Nephron (organoid): ENCODE measurements around the gene KRTAP19-2.
"Not testable (repeated sequence)": the region's sequence is repeated elsewhere in the genome, so short reads cannot be mapped to it uniquely, and the experiment has no call there.

Experiments used
- H3K27ac Mint-ChIP-seq, 3 experiments: 2 replicates each; pipeline ENCODE4 v1.8.0; 2020; ENCODE audit warnings: mixed read lengths in 3 of 3, mild to moderate bottlenecking in 2 of 3, moderate library complexity in 1 of 3
- H3K27me3 Mint-ChIP-seq: 2 replicates; pipeline ENCODE4 v1.8.0; 2021; ENCODE audit warnings: low read depth, mild to moderate bottlenecking, moderate library complexity, mixed read lengths
- H3K36me3 Mint-ChIP-seq: 2 replicates; pipeline ENCODE4 v1.8.0; 2020; ENCODE audit warnings: low read depth, mixed read lengths
- H3K4me1 Mint-ChIP-seq: 2 replicates; pipeline ENCODE4 v1.8.0; 2020; ENCODE audit warnings: mixed read lengths
- H3K4me3 Mint-ChIP-seq, 3 experiments: 2 replicates each; pipeline ENCODE4 v1.8.0; 2020; ENCODE audit warnings: mild to moderate bottlenecking in 3 of 3, mixed read lengths in 3 of 3, moderate library complexity in 2 of 3
- H3K9me3 Mint-ChIP-seq: 2 replicates; pipeline ENCODE4 v1.8.0; 2020; ENCODE audit warnings: mixed read lengths
- CTCF ChIP-seq, 3 experiments: fragments of 200-600 bp; sonication (generic); IDR thresholded peaks; one replicate each; pipeline ENCODE4 v1.5.0; 2021; ENCODE audit warnings: antibody characterized with exemption in 3 of 3; ENCODE audit not compliant: unreplicated experiment in 3 of 3

Gene KRTAP19-2, protein sequence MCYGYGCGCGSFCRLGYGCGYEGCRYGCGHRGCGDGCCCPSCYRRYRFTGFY

GRCh38 chr21:30487336-30487735 is at the start of gene KRTAP19-2:
TSS of gene KRTAP19-2 (minus strand) at chr21:30487436. CDS start at chr21:30487348, 88 bp downstream.
- Mint-ChIP-seq H3K27me3 (no peaks in the 10 kb centered on the region), H3K4me3 (no peak within 1 kb of the TSS), H3K9me3 (peaks cover 18% of the 10 kb centered on the region), H3K4me1 (no peaks in the 10 kb centered on the region), H3K36me3 (peaks cover 5% of the 10 kb centered on the region), H3K27ac (no peak within 1 kb of the TSS)
- TF ChIP-seq CTCF (IDR thresholded peaks at IDR 0.05; ENCODE audit: unreplicated experiment in 3 of 3): no peak

GRCh38 chr21:30518876-30519275 is 31.6 kb upstream of the KRTAP19-2 start:
- no peaks in the 10 kb centered on the region for H3K9me3 Mint-ChIP-seq
- H3K36me3 Mint-ChIP-seq: no peaks in the 10 kb centered on the region
- no peaks in the 10 kb centered on the region for H3K27me3 Mint-ChIP-seq
- no peaks in the 10 kb centered on the region for H3K4me1 Mint-ChIP-seq
- TF ChIP-seq CTCF (IDR thresholded peaks at IDR 0.05; ENCODE audit: unreplicated experiment in 3 of 3): no peak
- H3K27ac Mint-ChIP-seq: no peak overlapping the region
- H3K4me3 Mint-ChIP-seq: no peak overlapping the region

DNA sequence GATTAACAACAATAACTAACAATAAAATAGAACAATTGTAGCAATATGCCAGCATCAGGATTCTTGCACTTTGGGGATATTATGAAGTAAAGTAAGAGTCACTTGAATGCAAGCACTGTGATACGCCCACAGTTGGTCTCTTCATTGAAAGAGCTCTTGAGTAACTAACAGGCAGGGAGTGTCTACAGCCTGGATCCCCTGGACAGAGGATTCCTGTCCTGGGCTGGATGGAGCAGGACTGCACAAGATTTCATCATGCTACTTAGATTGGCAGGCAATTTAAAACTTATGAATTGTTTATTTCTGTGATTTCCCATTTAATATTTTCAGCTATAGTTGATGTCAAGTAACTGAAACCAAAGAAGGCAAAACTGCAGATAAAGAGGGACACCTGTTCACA is 28.4 kb upstream of the KRTAP19-2 start:
- no peak overlapping the region for H3K4me3 Mint-ChIP-seq
- H3K36me3 Mint-ChIP-seq: no peaks in the 10 kb centered on the region
- no peaks in the 10 kb centered on the region for H3K27me3 Mint-ChIP-seq
- no peak for TF ChIP-seq CTCF (IDR thresholded peaks at IDR 0.05; ENCODE audit: unreplicated experiment in 3 of 3)
- no peak overlapping the region for H3K27ac Mint-ChIP-seq
- H3K4me1 Mint-ChIP-seq: no peaks in the 10 kb centered on the region
- H3K9me3 Mint-ChIP-seq: no peaks in the 10 kb centered on the region

GRCh38 chr21:30505621-30506205 is 18.5 kb upstream of the KRTAP19-2 start:
- H3K27me3 Mint-ChIP-seq, H3K4me1 Mint-ChIP-seq, H3K4me3 Mint-ChIP-seq, H3K36me3 Mint-ChIP-seq, H3K27ac Mint-ChIP-seq, H3K9me3 Mint-ChIP-seq: not testable (repeated sequence)
- peak in 1 of 3 experiments; percentile 29 for TF ChIP-seq CTCF (IDR thresholded peaks at IDR 0.05; ENCODE audit: unreplicated experiment in 3 of 3)

GRCh38 chr21:30502041-30502440 is 14.8 kb upstream of the KRTAP19-2 start, which contains the start of gene KRTAP19-5:
TSS of gene KRTAP19-5 (minus strand) at chr21:30502141. CDS start at chr21:30502090, 51 bp downstream.
- no peak within 1 kb of the TSS for H3K4me3 Mint-ChIP-seq
- TF ChIP-seq CTCF (IDR thresholded peaks at IDR 0.05; ENCODE audit: unreplicated experiment in 3 of 3): no peak
- no peak within 1 kb of the TSS for H3K27ac Mint-ChIP-seq
- no peaks in the 10 kb centered on the region for H3K4me1 Mint-ChIP-seq
- peaks cover 6% of the 10 kb centered on the region for H3K9me3 Mint-ChIP-seq
- H3K36me3 Mint-ChIP-seq: no peaks in the 10 kb centered on the region
- H3K27me3 Mint-ChIP-seq: no peaks in the 10 kb centered on the region

- TF ChIP-seq CTCF (IDR thresholded peaks at IDR 0.05; ENCODE audit: unreplicated experiment in 3 of 3): no peak
- Mint-ChIP-seq H3K27me3 (no peaks in the 10 kb centered on the region), H3K4me1 (no peaks in the 10 kb centered on the region), H3K4me3 (no peak within 1 kb of the TSS), H3K36me3 (no peaks in the 10 kb centered on the region), H3K9me3 (no peaks in the 10 kb centered on the region), H3K27ac (no peak within 1 kb of the TSS)
Measured at GRCh38 chr21:30497065-30497464, 9.8 kb upstream of the KRTAP19-2 start, which contains the start of gene KRTAP19-4. TSS of gene KRTAP19-4 (minus strand) at chr21:30497165. CDS start at chr21:30497110, 55 bp downstream.
